HL-60 (cell line): ENCODE results near the gene CPPED1.

Experiments
- DNase-seq, 2 experiments: peaks; one replicate each; pipeline ENCODE4 v3.0.0-alpha.2; 2010 to 2020; ENCODE audit warnings: low read depth in 1 of 2, low spot score in 1 of 2
- H3K27ac ChIP-seq: fragments of 250-450 bp; sonication (Bioruptor Pico); replicated peaks from 2 replicates; pipeline ENCODE4 v1.5.1; 2020; ENCODE audit warnings: mild to moderate bottlenecking, moderate library complexity
- H3K27me3 ChIP-seq: fragments of 250-450 bp; sonication (Bioruptor Pico); 2 replicates; pipeline ENCODE4 v1.5.1; 2021; ENCODE audit warnings: mild to moderate bottlenecking, moderate library complexity; ENCODE audit not compliant: insufficient read depth, poor library complexity, severe bottlenecking
- H3K4me3 ChIP-seq: replicated peaks from 2 replicates; pipeline ENCODE4 v1.5.1; 2011; ENCODE audit warnings: mild to moderate bottlenecking, control low read depth, low read length; ENCODE audit not compliant: insufficient read depth
- GABPA ChIP-seq: IDR thresholded peaks from 2 replicates; pipeline ENCODE4 v1.6.1; 2012; ENCODE audit warnings: low read depth
- POLR2AphosphoS5 ChIP-seq: IDR thresholded peaks from 2 replicates; pipeline ENCODE4 v1.6.1; 2012; ENCODE audit warnings: low read depth
- SPI1 ChIP-seq: IDR thresholded peaks from 2 replicates; pipeline ENCODE4 v1.6.1; 2012; ENCODE audit warnings: low read depth, mild to moderate bottlenecking, borderline replicate concordance
- TF ChIP-seq, protein P1 (sequence below): IDR thresholded peaks from one replicate; pipeline ENCODE4 v1.5.1; 2011; ENCODE audit warnings: low read length, control low read depth, inconsistent platforms; ENCODE audit not compliant: insufficient read depth
- TF ChIP-seq, protein P2 (sequence below): IDR thresholded peaks from 2 replicates; pipeline ENCODE4 v1.6.1; 2012; ENCODE audit warnings: low read depth; ENCODE audit not compliant: insufficient replicate concordance

Gene CPPED1

DNA sequence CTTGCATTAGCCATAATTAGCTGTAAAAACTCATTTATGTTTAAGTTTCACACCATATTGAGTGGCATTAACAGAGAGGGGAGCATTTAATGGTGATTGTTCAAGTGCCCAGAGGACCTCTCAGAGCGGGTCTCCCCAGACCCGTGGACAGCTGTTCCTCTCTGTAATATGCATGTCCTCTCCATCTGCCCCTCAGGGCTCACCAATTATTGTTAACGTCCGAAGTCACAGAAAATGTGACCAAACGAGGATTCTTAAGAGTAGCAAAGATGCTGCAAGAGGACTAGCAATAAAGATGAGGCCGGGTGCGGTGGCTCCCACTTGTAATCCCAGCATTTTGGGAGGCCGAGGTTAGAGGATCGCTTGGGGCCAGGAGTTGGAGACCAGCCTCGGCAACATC is 130.2 kb downstream of the CPPED1 start:
- no peak for DNase-seq

DNA sequence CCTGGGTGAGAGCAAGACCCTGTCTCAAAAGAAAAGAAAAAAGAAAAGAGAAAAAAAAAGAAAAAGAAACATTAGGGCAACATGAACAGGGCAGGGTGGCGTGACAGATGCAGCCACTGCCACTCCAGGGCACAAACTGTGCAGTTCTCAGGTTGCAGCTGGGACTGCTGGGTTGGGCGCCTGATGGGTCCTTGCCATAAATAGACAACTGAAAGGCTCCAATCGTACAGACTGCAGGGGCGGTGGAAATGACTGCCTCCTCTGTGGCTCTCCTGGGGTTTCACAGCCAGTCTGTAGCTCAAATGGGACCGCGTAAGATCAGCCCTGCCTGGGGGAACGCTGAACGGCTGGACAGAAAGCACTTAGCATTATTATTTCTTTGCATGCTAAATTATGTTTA is 130.7 kb downstream of the CPPED1 start:
- no peak overlapping the region for H3K27ac ChIP-seq
- TF ChIP-seq GABPA (no peak), POLR2AphosphoS5 (no peak), SPI1 (no peak)
- TF ChIP-seq, protein P1, sequence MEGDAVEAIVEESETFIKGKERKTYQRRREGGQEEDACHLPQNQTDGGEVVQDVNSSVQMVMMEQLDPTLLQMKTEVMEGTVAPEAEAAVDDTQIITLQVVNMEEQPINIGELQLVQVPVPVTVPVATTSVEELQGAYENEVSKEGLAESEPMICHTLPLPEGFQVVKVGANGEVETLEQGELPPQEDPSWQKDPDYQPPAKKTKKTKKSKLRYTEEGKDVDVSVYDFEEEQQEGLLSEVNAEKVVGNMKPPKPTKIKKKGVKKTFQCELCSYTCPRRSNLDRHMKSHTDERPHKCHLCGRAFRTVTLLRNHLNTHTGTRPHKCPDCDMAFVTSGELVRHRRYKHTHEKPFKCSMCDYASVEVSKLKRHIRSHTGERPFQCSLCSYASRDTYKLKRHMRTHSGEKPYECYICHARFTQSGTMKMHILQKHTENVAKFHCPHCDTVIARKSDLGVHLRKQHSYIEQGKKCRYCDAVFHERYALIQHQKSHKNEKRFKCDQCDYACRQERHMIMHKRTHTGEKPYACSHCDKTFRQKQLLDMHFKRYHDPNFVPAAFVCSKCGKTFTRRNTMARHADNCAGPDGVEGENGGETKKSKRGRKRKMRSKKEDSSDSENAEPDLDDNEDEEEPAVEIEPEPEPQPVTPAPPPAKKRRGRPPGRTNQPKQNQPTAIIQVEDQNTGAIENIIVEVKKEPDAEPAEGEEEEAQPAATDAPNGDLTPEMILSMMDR = no peak
- TF ChIP-seq, protein P2, sequence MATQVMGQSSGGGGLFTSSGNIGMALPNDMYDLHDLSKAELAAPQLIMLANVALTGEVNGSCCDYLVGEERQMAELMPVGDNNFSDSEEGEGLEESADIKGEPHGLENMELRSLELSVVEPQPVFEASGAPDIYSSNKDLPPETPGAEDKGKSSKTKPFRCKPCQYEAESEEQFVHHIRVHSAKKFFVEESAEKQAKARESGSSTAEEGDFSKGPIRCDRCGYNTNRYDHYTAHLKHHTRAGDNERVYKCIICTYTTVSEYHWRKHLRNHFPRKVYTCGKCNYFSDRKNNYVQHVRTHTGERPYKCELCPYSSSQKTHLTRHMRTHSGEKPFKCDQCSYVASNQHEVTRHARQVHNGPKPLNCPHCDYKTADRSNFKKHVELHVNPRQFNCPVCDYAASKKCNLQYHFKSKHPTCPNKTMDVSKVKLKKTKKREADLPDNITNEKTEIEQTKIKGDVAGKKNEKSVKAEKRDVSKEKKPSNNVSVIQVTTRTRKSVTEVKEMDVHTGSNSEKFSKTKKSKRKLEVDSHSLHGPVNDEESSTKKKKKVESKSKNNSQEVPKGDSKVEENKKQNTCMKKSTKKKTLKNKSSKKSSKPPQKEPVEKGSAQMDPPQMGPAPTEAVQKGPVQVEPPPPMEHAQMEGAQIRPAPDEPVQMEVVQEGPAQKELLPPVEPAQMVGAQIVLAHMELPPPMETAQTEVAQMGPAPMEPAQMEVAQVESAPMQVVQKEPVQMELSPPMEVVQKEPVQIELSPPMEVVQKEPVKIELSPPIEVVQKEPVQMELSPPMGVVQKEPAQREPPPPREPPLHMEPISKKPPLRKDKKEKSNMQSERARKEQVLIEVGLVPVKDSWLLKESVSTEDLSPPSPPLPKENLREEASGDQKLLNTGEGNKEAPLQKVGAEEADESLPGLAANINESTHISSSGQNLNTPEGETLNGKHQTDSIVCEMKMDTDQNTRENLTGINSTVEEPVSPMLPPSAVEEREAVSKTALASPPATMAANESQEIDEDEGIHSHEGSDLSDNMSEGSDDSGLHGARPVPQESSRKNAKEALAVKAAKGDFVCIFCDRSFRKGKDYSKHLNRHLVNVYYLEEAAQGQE = no peak
- no peak for DNase-seq
- H3K4me3 ChIP-seq = no peak overlapping the region
- H3K27me3 ChIP-seq = no peaks in the 10 kb centered on the region

More for the DNA sequence above, 130.2 kb downstream of the CPPED1 start:
- Histone ChIP-seq H3K27ac (no peak overlapping the region), H3K4me3 (no peak overlapping the region), H3K27me3 (no peaks in the 10 kb centered on the region)
- TF ChIP-seq SPI1 (no peak), POLR2AphosphoS5 (no peak), GABPA (no peak)
- TF ChIP-seq, protein P1 = no peak
- TF ChIP-seq, protein P2 = no peak

DNA sequence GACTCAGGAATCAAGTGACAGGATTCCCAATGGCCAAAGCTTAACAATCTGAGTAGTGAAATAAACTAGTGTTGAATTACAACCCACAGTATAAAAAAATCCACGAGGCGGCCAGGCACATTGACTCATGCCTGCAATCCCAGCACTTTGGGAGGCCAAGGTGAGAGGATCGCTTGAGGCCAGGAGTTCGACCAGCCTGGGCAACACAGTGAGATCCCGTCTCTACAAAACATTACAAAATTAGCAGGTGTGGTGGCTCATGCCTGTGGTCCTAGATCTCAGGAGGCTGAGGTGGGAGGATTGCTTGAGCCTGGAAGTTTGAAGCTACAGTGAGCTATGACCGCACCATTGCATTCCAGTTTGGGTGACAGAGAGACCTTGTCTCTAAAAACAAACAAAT is 133.8 kb downstream of the CPPED1 start:
- no peak overlapping the region for H3K4me3 ChIP-seq
- H3K27me3 ChIP-seq = no peaks in the 10 kb centered on the region
- no peak for TF ChIP-seq SPI1
- TF ChIP-seq, protein P1 = no peak
- TF ChIP-seq, protein P2 = no peak
- no peak for TF ChIP-seq POLR2AphosphoS5
- TF ChIP-seq GABPA = no peak
- H3K27ac ChIP-seq = no peak overlapping the region
- no peak for DNase-seq
